ENCODE measurements around the gene MDFI.

MDFI gene

GRCh38 chr6:41702771-41703494 lies 64.7 kb downstream of the MDFI start:
- H3K27ac ChIP-seq (ENCODE audit: low read depth in 2 of 2, low read length in 2 of 2), result no peak overlapping the region
- peaks cover 28 to 32% of the 10 kb centered on the region in 2 donors for H3K4me1 ChIP-seq (ENCODE audit: control insufficient read depth in 2 of 2, insufficient read depth in 2 of 2, low read length in 2 of 2)

More at GRCh38 chr6:41702771-41703494, 64.7 kb downstream of the MDFI start:
- Histone ChIP-seq H3K4me3 (ENCODE audit: low read length in 2 of 2) (no peak overlapping the region), H3K27me3 (ENCODE audit: control insufficient read depth in 2 of 2, insufficient read depth in 2 of 2, low read length in 2 of 2) (no peaks in the 10 kb centered on the region), H3K36me3 (ENCODE audit: control insufficient read depth in 2 of 2, insufficient read depth in 2 of 2, low read length in 2 of 2) (peaks cover 0 to 10% of the 10 kb centered on the region in 2 donors), H3K9me3 (ENCODE audit: control insufficient read depth in 2 of 2, low read length in 2 of 2) (no peaks in the 10 kb centered on the region), H3K9ac (ENCODE audit: low read depth in 1 of 2, low read length in 2 of 2) (no peak overlapping the region)

Measured in mucosa of rectum (tissue), 2 donors.